GM13977 (cell line): ENCODE results near the gene HOATZ.

ENCODE experiments used
- DNase-seq: peaks from one replicate; pipeline ENCODE4 v3.0.0; 2012; ENCODE audit warnings: low spot score
- in situ Hi-C: fragments of 300-500 bp; cut with MboI; formaldehyde crosslinking; loops from one replicate; pipeline ENCODE4 v1.12.0; 2022; ENCODE audit warnings: low sequenced_read_pairs, low pct_unique_long_range_greater_than_20kb, mixed read lengths, inconsistent platforms; ENCODE audit not compliant: unreplicated experiment
- TF ChIP-seq, protein P1 (sequence below): IDR thresholded peaks from 2 replicates; pipeline ENCODE4 v1.5.1; 2012; ENCODE audit warnings: mild to moderate bottlenecking, control low read depth; ENCODE audit not compliant: insufficient read depth; ENCODE audit errors: extremely low read depth, missing control alignments

HOATZ gene

DNA sequence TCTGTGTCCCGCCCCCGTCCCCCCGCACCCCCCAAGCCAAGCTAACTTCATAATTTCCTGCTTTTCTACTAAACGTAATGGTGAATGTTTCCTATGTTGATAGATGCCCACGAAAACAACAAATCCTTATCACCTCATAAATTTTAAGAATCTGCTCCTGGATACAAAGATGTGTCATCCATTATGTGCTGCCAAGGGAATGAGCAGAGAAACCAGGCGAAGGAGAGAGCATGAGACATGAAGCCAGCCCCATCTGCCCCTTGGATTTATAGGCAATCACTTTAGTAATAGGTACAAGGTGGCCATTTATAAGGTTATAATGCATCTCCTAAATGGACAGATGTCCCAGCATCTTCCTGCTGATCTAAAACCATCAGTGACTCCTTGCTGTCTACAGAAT, 56.2 kb downstream of the HOATZ start:
- in situ Hi-C loops, result no loop called here
- TF ChIP-seq, protein P1, sequence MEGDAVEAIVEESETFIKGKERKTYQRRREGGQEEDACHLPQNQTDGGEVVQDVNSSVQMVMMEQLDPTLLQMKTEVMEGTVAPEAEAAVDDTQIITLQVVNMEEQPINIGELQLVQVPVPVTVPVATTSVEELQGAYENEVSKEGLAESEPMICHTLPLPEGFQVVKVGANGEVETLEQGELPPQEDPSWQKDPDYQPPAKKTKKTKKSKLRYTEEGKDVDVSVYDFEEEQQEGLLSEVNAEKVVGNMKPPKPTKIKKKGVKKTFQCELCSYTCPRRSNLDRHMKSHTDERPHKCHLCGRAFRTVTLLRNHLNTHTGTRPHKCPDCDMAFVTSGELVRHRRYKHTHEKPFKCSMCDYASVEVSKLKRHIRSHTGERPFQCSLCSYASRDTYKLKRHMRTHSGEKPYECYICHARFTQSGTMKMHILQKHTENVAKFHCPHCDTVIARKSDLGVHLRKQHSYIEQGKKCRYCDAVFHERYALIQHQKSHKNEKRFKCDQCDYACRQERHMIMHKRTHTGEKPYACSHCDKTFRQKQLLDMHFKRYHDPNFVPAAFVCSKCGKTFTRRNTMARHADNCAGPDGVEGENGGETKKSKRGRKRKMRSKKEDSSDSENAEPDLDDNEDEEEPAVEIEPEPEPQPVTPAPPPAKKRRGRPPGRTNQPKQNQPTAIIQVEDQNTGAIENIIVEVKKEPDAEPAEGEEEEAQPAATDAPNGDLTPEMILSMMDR, result no peak
- no peak for DNase-seq

GRCh38 chr11:111571829-111572501, 57.4 kb downstream of the HOATZ start:
- in situ Hi-C loops, result no loop called here
- DNase-seq, result no peak
- TF ChIP-seq, protein P1, result no peak

- DNase-seq, result no peak
- TF ChIP-seq, protein P1, result no peak
- in situ Hi-C loops, result no loop called here
Observed at GRCh38 chr11:111572581-111572980, 58.0 kb downstream of the HOATZ start.

DNA sequence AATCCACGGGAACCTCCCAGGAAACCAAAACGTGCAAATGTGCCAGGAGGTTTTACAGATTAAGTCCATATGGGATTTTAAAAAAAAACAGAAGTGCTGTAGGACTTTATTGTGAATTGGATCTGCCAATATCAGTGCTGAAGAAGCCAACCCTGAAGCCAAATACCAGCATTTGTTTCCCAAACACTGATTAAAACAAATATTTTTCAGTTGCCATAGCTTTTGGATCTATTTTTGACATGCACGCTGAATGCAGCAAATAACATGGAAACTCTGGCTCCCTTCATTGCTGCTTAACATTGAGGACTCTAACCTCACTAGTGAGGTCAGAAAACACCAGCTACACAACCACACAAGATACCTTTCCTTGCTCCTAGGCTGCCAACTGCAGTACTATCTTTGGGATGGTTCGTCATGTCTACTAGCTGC, 59.3 kb downstream of the HOATZ start:
- no peak for DNase-seq
- TF ChIP-seq, protein P1, result no peak
- in situ Hi-C loops, result no loop called here

- in situ Hi-C loops, result no loop called here
- peak; percentile 28 for DNase-seq
- TF ChIP-seq, protein P1, result peak; percentile 28
Observed at GRCh38 chr11:111574373-111575225, 60.0 kb downstream of the HOATZ start.

DNA sequence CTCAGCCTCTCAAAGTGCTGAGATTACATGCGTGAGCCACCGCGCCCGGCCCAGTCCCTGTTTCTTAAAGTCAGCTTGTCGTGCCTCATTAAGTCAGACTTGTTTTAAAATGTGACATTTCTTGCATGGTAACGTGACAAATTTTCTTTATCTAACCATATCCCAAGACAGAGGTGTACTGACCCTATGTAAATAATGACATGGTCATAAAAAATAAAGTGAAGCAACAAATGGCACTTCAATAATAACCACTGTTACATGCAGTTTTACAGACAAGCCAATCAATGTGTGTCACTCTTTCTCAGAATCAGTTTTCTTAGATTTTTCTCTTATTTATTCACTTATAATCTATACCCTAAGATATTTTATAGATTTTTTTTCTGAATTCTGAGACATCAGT, 61.2 kb downstream of the HOATZ start:
- no peak for DNase-seq
- in situ Hi-C loops, result no loop called here

More for the DNA sequence above, 61.2 kb downstream of the HOATZ start:
- TF ChIP-seq, protein P1, result no peak
